HEK293 (cell line): ENCODE results near the gene CDC73.
"Not testable (repeated sequence)": the region's sequence is repeated elsewhere in the genome, so short reads cannot be mapped to it uniquely, and the experiment has no call there.

Experiments used
- CTCF ChIA-PET: fragments of 350-600 bp; formaldehyde crosslinking; extraction: SDS; loops from one replicate; lab custom pipeline; 2021; ENCODE audit warnings: antibody characterized with exemption; lab: Yijun Ruan, JAX
- POLR2A ChIA-PET: fragments of 300-600 bp; formaldehyde crosslinking; extraction: SDS; loops from one replicate; lab custom pipeline; 2020; ENCODE audit warnings: antibody characterized with exemption, inconsistent platforms; lab: Yijun Ruan, JAX
- H3K27ac ChIP-seq: fragments of 200-500 bp; sonication (Bioruptor generic); 2 replicates; pipeline ENCODE4 v1.5.1; 2014; ENCODE audit warnings: low read depth, low read length, control low read depth, inconsistent platforms; ENCODE audit errors: extremely low read depth
- H3K36me3 ChIP-seq, 2 experiments: fragments of 200-500 bp in 1 of 2; sonication (Bioruptor generic) in 1 of 2; 1 replicate in 1 of 2; 2 replicates in 1 of 2; pipeline ENCODE4 v1.5.1; 2014 to 2017; ENCODE audit warnings: inconsistent platforms in 2 of 2, low read length in 2 of 2; ENCODE audit not compliant: control insufficient read depth in 2 of 2, insufficient read depth in 1 of 2
- H3K4me1 ChIP-seq: fragments of 200-500 bp; sonication (Bioruptor generic); 2 replicates; pipeline ENCODE4 v1.5.1; 2014; ENCODE audit warnings: mild to moderate bottlenecking, low read length, inconsistent platforms; ENCODE audit not compliant: control insufficient read depth, insufficient read depth
- H3K4me3 ChIP-seq: 2 replicates; pipeline ENCODE4 v1.5.1; 2011; ENCODE audit warnings: low read depth, mild to moderate bottlenecking, control low read depth, low read length, moderate library complexity
- H3K9me3 ChIP-seq: fragments of 200-500 bp; sonication (Bioruptor generic); 2 replicates; pipeline ENCODE4 v1.5.1; 2014; ENCODE audit warnings: low read depth, low read length, inconsistent platforms; ENCODE audit not compliant: control insufficient read depth, insufficient read depth
- FEZF1 ChIP-seq: fragments of 450-650 bp; formaldehyde crosslinking; IDR thresholded peaks from 2 replicates; pipeline ENCODE4 v1.5.1; 2016; ENCODE audit warnings: missing biosample characterization, missing genetic modification characterization
- KLF10 ChIP-seq: fragments of 450-650 bp; IDR thresholded peaks from 2 replicates; pipeline ENCODE4 v1.5.1; 2018; ENCODE audit warnings: missing biosample characterization, mild to moderate bottlenecking, missing genetic modification characterization
- SETDB1 ChIP-seq: IDR thresholded peaks from one replicate; pipeline ENCODE4 v1.6.1; 2017; ENCODE audit warnings: mild to moderate bottlenecking, low read length, moderate library complexity, mixed read lengths; ENCODE audit not compliant: insufficient read length
- SP7 ChIP-seq: fragments of 450-650 bp; formaldehyde crosslinking; IDR thresholded peaks from 2 replicates; pipeline ENCODE4 v1.5.1; 2016; ENCODE audit warnings: missing biosample characterization, missing genetic modification characterization
- TCF7L2 ChIP-seq: IDR thresholded peaks from 2 replicates; pipeline ENCODE4 v1.6.1; 2011; ENCODE audit warnings: low read depth, mild to moderate bottlenecking, inconsistent platforms, low read length, moderate library complexity, borderline replicate concordance
- TRIM28 ChIP-seq: IDR thresholded peaks from 2 replicates; pipeline ENCODE4 v1.6.1; 2011; ENCODE audit warnings: low read length, control low read depth, borderline replicate concordance
- ZBTB17 ChIP-seq: fragments of 450-650 bp; formaldehyde crosslinking; IDR thresholded peaks from 2 replicates; pipeline ENCODE4 v1.5.1; 2016; ENCODE audit warnings: missing biosample characterization, missing genetic modification characterization
- ZBTB6 ChIP-seq: fragments of 450-650 bp; formaldehyde crosslinking; IDR thresholded peaks from 2 replicates; pipeline ENCODE4 v1.5.1; 2017; ENCODE audit warnings: missing biosample characterization, missing genetic modification characterization
- ZNF558 ChIP-seq: fragments of 450-650 bp; formaldehyde crosslinking; IDR thresholded peaks from 2 replicates; pipeline ENCODE4 v1.5.1; 2016; ENCODE audit warnings: missing biosample characterization, missing genetic modification characterization
- ZNF596 ChIP-seq: fragments of 450-650 bp; IDR thresholded peaks from 2 replicates; pipeline ENCODE4 v1.5.0; 2018; ENCODE audit warnings: missing biosample characterization, mild to moderate bottlenecking, missing genetic modification characterization, moderate library complexity
- ZNF623 ChIP-seq: fragments of 450-650 bp; formaldehyde crosslinking; IDR thresholded peaks from 2 replicates; pipeline ENCODE4 v1.5.1; 2016; ENCODE audit warnings: missing biosample characterization, missing genetic modification characterization
- ZNF664 ChIP-seq: fragments of 450-650 bp; formaldehyde crosslinking; IDR thresholded peaks from 2 replicates; pipeline ENCODE4 v1.5.1; 2016; ENCODE audit warnings: missing biosample characterization, missing genetic modification characterization
- ZNF677 ChIP-seq: fragments of 450-650 bp; IDR thresholded peaks from 2 replicates; pipeline ENCODE4 v1.5.0; 2018; ENCODE audit warnings: missing biosample characterization, mild to moderate bottlenecking, missing genetic modification characterization, moderate library complexity
- ZNF704 ChIP-seq: fragments of 450-650 bp; formaldehyde crosslinking; IDR thresholded peaks from 2 replicates; pipeline ENCODE4 v1.5.1; 2016; ENCODE audit warnings: missing biosample characterization, missing genetic modification characterization
- ZNF792 ChIP-seq: fragments of 450-650 bp; formaldehyde crosslinking; IDR thresholded peaks from 2 replicates; pipeline ENCODE4 v1.5.1; 2016; ENCODE audit warnings: missing biosample characterization, missing genetic modification characterization

CDC73 gene

GRCh38 chr1:193221651-193222050 is 99.8 kb downstream of the CDC73 start:
- H3K27ac ChIP-seq = no peak overlapping the region
- ChIA-PET POLR2A (no interaction called here), CTCF (no interaction called here)
- no peaks in the 10 kb centered on the region for H3K4me1 ChIP-seq
- peaks cover 3 to 12% of the 10 kb centered on the region in 2 experiments; a peak in 2 of 3 replicates for H3K36me3 ChIP-seq
- no peaks in the 10 kb centered on the region for H3K9me3 ChIP-seq
- TF ChIP-seq ZNF596 (tag by site-specific recombination) (no peak), SP7 (tag by site-specific recombination) (0 out of 2 replicates have a peak, but pooled peaks have one; percentile 27)
- no peak overlapping the region for H3K4me3 ChIP-seq

- ChIA-PET CTCF (interaction anchor here (0.7 kb wide), 1 partner anchor 879 kb away, joined by 3 read pairs; no protein-coding TSS in a partner anchor), POLR2A (no interaction called here)
- no peak for TF ChIP-seq ZBTB6
- TF ChIP-seq ZNF704 (tag by site-specific recombination) = no peak
- no peak for TF ChIP-seq ZNF792 (tag by site-specific recombination)
- no peak for TF ChIP-seq ZBTB17 (tag by site-specific recombination)
- no peak for TF ChIP-seq ZNF664 (tag by site-specific recombination)
- TF ChIP-seq KLF10 (tag by site-specific recombination) = no peak
- no peak for TF ChIP-seq TCF7L2
- H3K4me3 ChIP-seq = no peak overlapping the region
- H3K4me1 ChIP-seq = no peaks in the 10 kb centered on the region
- peaks cover 3 to 8% of the 10 kb centered on the region in 2 experiments; a peak in 2 of 3 replicates for H3K36me3 ChIP-seq
- H3K27ac ChIP-seq = no peak overlapping the region
- no peaks in the 10 kb centered on the region for H3K9me3 ChIP-seq
These were observed 100.3 kb downstream of the CDC73 start for GRCh38 chr1:193222056-193222615.

GRCh38 chr1:193229136-193229535 is 107.3 kb downstream of the CDC73 start:
- H3K4me1 ChIP-seq = no peaks in the 10 kb centered on the region
- TF ChIP-seq SETDB1 = peak; percentile 47
- no peak for TF ChIP-seq ZNF677
- TF ChIP-seq FEZF1 = no peak
- TF ChIP-seq TRIM28 = peak; percentile 43; the same call in 1 of the 2 replicates
- TF ChIP-seq ZNF558 = no peak
- TF ChIP-seq ZNF623 = no peak
- ChIA-PET CTCF (no interaction called here), POLR2A (no interaction called here)
- peaks cover 0 to 6% of the 10 kb centered on the region in 2 experiments; a peak in 1 of 3 replicates for H3K36me3 ChIP-seq
- no peak overlapping the region for H3K4me3 ChIP-seq
- no peak overlapping the region for H3K27ac ChIP-seq
- no peaks in the 10 kb centered on the region for H3K9me3 ChIP-seq

GRCh38 chr1:193231146-193231545 is 109.3 kb downstream of the CDC73 start:
- CTCF ChIA-PET, H3K9me3 ChIP-seq, H3K4me1 ChIP-seq, H3K4me3 ChIP-seq, H3K36me3 ChIP-seq, POLR2A ChIA-PET, H3K27ac ChIP-seq: not testable (repeated sequence)
